Measurements from ENCODE around the gene DAAM1. TPM values are rescaled to one million over a fixed set of nuclear protein-coding genes. Genes with fewer than 3 reads are reported as not detected.

The DAAM1 gene
- total RNA-seq, 1 experiment from 2014 or later, result 43.8 TPM

DNA sequence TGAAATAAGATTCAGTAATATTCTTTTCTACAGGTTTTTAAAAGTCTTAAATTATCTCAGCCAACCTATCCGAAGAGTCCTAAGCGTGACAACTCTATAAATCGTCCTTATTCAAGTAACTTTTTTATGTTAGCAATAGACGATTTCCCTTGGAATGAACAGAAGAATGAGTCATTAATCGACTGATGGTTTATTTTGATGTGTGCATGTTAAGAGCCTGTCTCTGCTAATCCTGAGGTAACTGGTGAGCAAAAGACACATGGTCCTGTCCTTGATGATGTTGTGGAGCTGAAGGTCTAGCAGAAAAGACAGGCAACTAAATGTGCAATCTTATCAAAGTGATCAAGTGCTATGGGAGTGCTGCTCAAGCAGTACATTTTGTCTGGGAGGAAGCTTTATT is 80.4 kb downstream of the DAAM1 start:
- Histone ChIP-seq H3K4me2 (ENCODE audit: low read depth, low read length, poor library complexity, severe bottlenecking) (no peak overlapping the region), H3K4me1 (ENCODE audit: low read length) (peaks cover 19% of the 10 kb centered on the region), H3K79me2 (ENCODE audit: low read length) (no peaks in the 10 kb centered on the region), H3K27ac (ENCODE audit: low read length) (no peak overlapping the region), H2AFZ (ENCODE audit: low read length) (no peak overlapping the region), H3K9me3 (ENCODE audit: low read length) (no peaks in the 10 kb centered on the region), H3K27me3 (ENCODE audit: low read length) (no peaks in the 10 kb centered on the region), H3K4me3 (ENCODE audit: low read length) (no peak overlapping the region), H4K20me1 (ENCODE audit: insufficient read depth, low read depth, low read length) (no peaks in the 10 kb centered on the region), H3K36me3 (ENCODE audit: insufficient read depth, low read length) (no peaks in the 10 kb centered on the region), H3K9ac (ENCODE audit: low read length) (no peak overlapping the region), H3K9me2 (replicated peaks; ENCODE audit: insufficient read depth, low read length) (no peaks in the 10 kb centered on the region)
- no peak for DNase-seq

DNA sequence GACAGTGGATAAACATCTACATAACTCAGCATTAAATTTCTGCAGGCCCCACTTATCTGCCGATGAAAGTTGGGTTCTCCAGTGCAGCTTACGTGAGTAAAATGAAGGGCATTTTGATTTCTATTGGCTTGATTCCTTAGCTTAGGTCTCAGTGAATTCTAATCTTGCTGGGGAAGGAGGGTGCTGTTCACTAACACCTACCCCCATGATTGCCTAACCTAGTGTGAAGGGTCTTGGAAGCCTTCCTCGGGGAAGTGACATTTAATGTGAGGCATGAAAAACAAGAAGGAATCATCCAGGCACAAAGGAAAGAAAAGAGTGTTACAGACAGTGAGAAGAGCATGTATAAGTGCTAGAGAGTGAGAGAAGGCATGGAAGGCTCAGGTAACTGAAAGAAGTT is 81.0 kb downstream of the DAAM1 start:
- Histone ChIP-seq H3K4me3 (ENCODE audit: low read length) (no peak overlapping the region), H2AFZ (ENCODE audit: low read length) (no peak overlapping the region), H3K9me3 (ENCODE audit: low read length) (no peaks in the 10 kb centered on the region), H3K36me3 (ENCODE audit: insufficient read depth, low read length) (no peaks in the 10 kb centered on the region), H3K9me2 (replicated peaks; ENCODE audit: insufficient read depth, low read length) (no peaks in the 10 kb centered on the region), H3K4me2 (ENCODE audit: low read depth, low read length, poor library complexity, severe bottlenecking) (no peak overlapping the region), H3K27ac (ENCODE audit: low read length) (no peak overlapping the region), H3K4me1 (ENCODE audit: low read length) (peaks cover 21% of the 10 kb centered on the region), H3K79me2 (ENCODE audit: low read length) (no peaks in the 10 kb centered on the region), H3K27me3 (ENCODE audit: low read length) (no peaks in the 10 kb centered on the region), H3K9ac (ENCODE audit: low read length) (no peak overlapping the region), H4K20me1 (ENCODE audit: insufficient read depth, low read depth, low read length) (no peaks in the 10 kb centered on the region)
- no peak for DNase-seq

DNA sequence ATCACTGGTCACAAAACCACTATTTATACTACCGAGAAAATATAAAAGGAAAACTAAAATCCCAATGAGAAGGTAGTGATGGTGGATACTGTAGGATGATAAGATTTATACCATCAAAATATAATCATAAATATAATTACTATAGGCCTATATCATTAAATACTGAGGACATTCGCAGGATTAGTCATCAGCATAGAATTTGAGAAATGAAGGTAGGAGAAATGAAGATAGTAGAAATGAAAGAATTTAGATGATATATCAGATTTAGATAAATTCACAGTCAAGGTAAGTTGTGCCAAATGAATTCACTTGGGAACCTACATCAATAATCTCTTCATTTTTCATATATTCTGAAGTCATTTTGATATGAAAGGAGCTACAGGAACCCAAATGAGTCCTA is 82.8 kb downstream of the DAAM1 start:
- H3K27me3 ChIP-seq (ENCODE audit: low read length), result no peaks in the 10 kb centered on the region
- no peaks in the 10 kb centered on the region for H3K79me2 ChIP-seq (ENCODE audit: low read length)
- H3K36me3 ChIP-seq (ENCODE audit: insufficient read depth, low read length), result no peaks in the 10 kb centered on the region
- H3K4me1 ChIP-seq (ENCODE audit: low read length), result peaks cover 33% of the 10 kb centered on the region
- H3K27ac ChIP-seq (ENCODE audit: low read length), result no peak overlapping the region
- no peak overlapping the region for H3K9ac ChIP-seq (ENCODE audit: low read length)
- no peaks in the 10 kb centered on the region for H3K9me3 ChIP-seq (ENCODE audit: low read length)
- no peaks in the 10 kb centered on the region for H3K9me2 ChIP-seq (replicated peaks; ENCODE audit: insufficient read depth, low read length)
- H4K20me1 ChIP-seq (ENCODE audit: insufficient read depth, low read depth, low read length), result no peaks in the 10 kb centered on the region
- no peak overlapping the region for H3K4me3 ChIP-seq (ENCODE audit: low read length)
- DNase-seq, result no peak
- no peak overlapping the region for H2AFZ ChIP-seq (ENCODE audit: low read length)
- H3K4me2 ChIP-seq (ENCODE audit: low read depth, low read length, poor library complexity, severe bottlenecking), result no peak overlapping the region

GRCh38 chr14:59271734-59272133 is 83.3 kb downstream of the DAAM1 start:
- Histone ChIP-seq H3K4me1 (ENCODE audit: low read length) (peaks cover 35% of the 10 kb centered on the region), H2AFZ (ENCODE audit: low read length) (no peak overlapping the region), H4K20me1 (ENCODE audit: insufficient read depth, low read depth, low read length) (no peaks in the 10 kb centered on the region), H3K36me3 (ENCODE audit: insufficient read depth, low read length) (no peaks in the 10 kb centered on the region), H3K79me2 (ENCODE audit: low read length) (no peaks in the 10 kb centered on the region), H3K27me3 (ENCODE audit: low read length) (no peaks in the 10 kb centered on the region), H3K9me3 (ENCODE audit: low read length) (no peaks in the 10 kb centered on the region), H3K9ac (ENCODE audit: low read length) (no peak overlapping the region), H3K27ac (ENCODE audit: low read length) (no peak overlapping the region), H3K9me2 (replicated peaks; ENCODE audit: insufficient read depth, low read length) (no peaks in the 10 kb centered on the region), H3K4me3 (ENCODE audit: low read length) (no peak overlapping the region), H3K4me2 (ENCODE audit: low read depth, low read length, poor library complexity, severe bottlenecking) (no peak overlapping the region)
- DNase-seq, result no peak

DNA sequence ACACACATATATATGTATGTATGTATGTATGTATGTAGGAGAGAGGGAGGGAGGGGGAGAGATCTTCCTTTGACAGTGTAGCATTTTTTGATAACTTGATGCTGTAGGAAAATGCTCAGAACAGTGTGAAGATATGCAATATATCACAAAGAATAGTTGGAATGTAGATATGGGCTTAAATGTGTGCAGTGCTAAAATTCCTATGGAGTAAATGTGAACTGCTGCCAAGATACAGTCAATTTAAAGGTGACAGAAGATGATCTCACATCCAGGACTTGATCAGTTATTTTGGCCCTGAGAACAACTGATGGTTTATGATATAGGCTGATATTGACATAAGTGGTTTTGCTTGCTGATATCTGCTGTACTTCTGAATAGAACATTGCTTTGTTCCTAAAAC is 84.2 kb downstream of the DAAM1 start:
- no peaks in the 10 kb centered on the region for H4K20me1 ChIP-seq (ENCODE audit: insufficient read depth, low read depth, low read length)
- no peak overlapping the region for H2AFZ ChIP-seq (ENCODE audit: low read length)
- peaks cover 35% of the 10 kb centered on the region for H3K4me1 ChIP-seq (ENCODE audit: low read length)
- H3K27me3 ChIP-seq (ENCODE audit: low read length), result no peaks in the 10 kb centered on the region
- no peak overlapping the region for H3K27ac ChIP-seq (ENCODE audit: low read length)
- DNase-seq, result no peak
- no peak overlapping the region for H3K4me3 ChIP-seq (ENCODE audit: low read length)
- H3K36me3 ChIP-seq (ENCODE audit: insufficient read depth, low read length), result no peaks in the 10 kb centered on the region
- H3K9ac ChIP-seq (ENCODE audit: low read length), result no peak overlapping the region
- no peak overlapping the region for H3K4me2 ChIP-seq (ENCODE audit: low read depth, low read length, poor library complexity, severe bottlenecking)
- no peaks in the 10 kb centered on the region for H3K79me2 ChIP-seq (ENCODE audit: low read length)
- no peaks in the 10 kb centered on the region for H3K9me2 ChIP-seq (replicated peaks; ENCODE audit: insufficient read depth, low read length)
- no peaks in the 10 kb centered on the region for H3K9me3 ChIP-seq (ENCODE audit: low read length)

GRCh38 chr14:59273737-59274136 is 85.3 kb downstream of the DAAM1 start:
- H3K27me3 ChIP-seq (ENCODE audit: low read length), result no peaks in the 10 kb centered on the region
- peaks cover 35% of the 10 kb centered on the region for H3K4me1 ChIP-seq (ENCODE audit: low read length)
- H3K27ac ChIP-seq (ENCODE audit: low read length), result no peak overlapping the region
- H4K20me1 ChIP-seq (ENCODE audit: insufficient read depth, low read depth, low read length), result no peaks in the 10 kb centered on the region
- H3K79me2 ChIP-seq (ENCODE audit: low read length), result no peaks in the 10 kb centered on the region
- H3K9ac ChIP-seq (ENCODE audit: low read length), result no peak overlapping the region
- no peaks in the 10 kb centered on the region for H3K9me3 ChIP-seq (ENCODE audit: low read length)
- no peak overlapping the region for H3K4me3 ChIP-seq (ENCODE audit: low read length)
- no peak for DNase-seq
- H3K36me3 ChIP-seq (ENCODE audit: insufficient read depth, low read length), result no peaks in the 10 kb centered on the region
- no peak overlapping the region for H2AFZ ChIP-seq (ENCODE audit: low read length)
- H3K9me2 ChIP-seq (replicated peaks; ENCODE audit: insufficient read depth, low read length), result no peaks in the 10 kb centered on the region
- no peak overlapping the region for H3K4me2 ChIP-seq (ENCODE audit: low read depth, low read length, poor library complexity, severe bottlenecking)

- Histone ChIP-seq H4K20me1 (ENCODE audit: insufficient read depth, low read depth, low read length) (no peaks in the 10 kb centered on the region), H3K9me2 (replicated peaks; ENCODE audit: insufficient read depth, low read length) (no peaks in the 10 kb centered on the region), H3K9ac (ENCODE audit: low read length) (no peak overlapping the region), H3K36me3 (ENCODE audit: insufficient read depth, low read length) (no peaks in the 10 kb centered on the region), H3K27ac (ENCODE audit: low read length) (no peak overlapping the region), H3K79me2 (ENCODE audit: low read length) (no peaks in the 10 kb centered on the region), H3K27me3 (ENCODE audit: low read length) (no peaks in the 10 kb centered on the region), H3K9me3 (ENCODE audit: low read length) (no peaks in the 10 kb centered on the region), H2AFZ (ENCODE audit: low read length) (no peak overlapping the region), H3K4me1 (ENCODE audit: low read length) (peaks cover 23% of the 10 kb centered on the region), H3K4me2 (ENCODE audit: low read depth, low read length, poor library complexity, severe bottlenecking) (no peak overlapping the region), H3K4me3 (ENCODE audit: low read length) (no peak overlapping the region)
- no peak for DNase-seq
These were observed 86.5 kb downstream of the DAAM1 start for GRCh38 chr14:59274991-59275391.

DNA sequence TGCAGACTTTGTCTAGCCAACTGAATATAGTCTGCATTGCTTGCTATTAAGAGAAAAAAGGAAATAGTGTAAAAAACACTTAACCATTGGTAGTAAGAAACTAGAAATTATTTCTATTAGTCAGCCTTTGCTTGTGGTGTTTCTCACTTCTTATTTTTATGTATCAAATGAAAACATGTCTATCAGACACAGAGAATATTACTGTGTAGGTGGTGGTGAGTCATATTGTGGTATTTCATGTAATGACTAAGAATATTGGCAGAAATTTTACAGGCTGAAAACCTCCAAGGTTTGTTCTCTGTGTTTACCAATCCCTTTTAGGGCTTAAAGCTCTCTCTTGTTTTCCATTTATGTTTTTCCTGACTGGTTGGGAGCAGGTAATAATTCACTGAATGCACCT is 87.2 kb downstream of the DAAM1 start:
- no peak overlapping the region for H3K27ac ChIP-seq (ENCODE audit: low read length)

GRCh38 chr14:59276235-59276634 is 87.8 kb downstream of the DAAM1 start:
- no peaks in the 10 kb centered on the region for H3K9me3 ChIP-seq (ENCODE audit: low read length)
- no peak overlapping the region for H3K4me2 ChIP-seq (ENCODE audit: low read depth, low read length, poor library complexity, severe bottlenecking)
- H3K4me1 ChIP-seq (ENCODE audit: low read length), result peaks cover 17% of the 10 kb centered on the region
- no peaks in the 10 kb centered on the region for H3K27me3 ChIP-seq (ENCODE audit: low read length)
- H4K20me1 ChIP-seq (ENCODE audit: insufficient read depth, low read depth, low read length), result no peaks in the 10 kb centered on the region
- no peak overlapping the region for H3K4me3 ChIP-seq (ENCODE audit: low read length)
- H3K79me2 ChIP-seq (ENCODE audit: low read length), result no peaks in the 10 kb centered on the region
- no peaks in the 10 kb centered on the region for H3K36me3 ChIP-seq (ENCODE audit: insufficient read depth, low read length)
- H3K9me2 ChIP-seq (replicated peaks; ENCODE audit: insufficient read depth, low read length), result no peaks in the 10 kb centered on the region
- H3K27ac ChIP-seq (ENCODE audit: low read length), result no peak overlapping the region
- no peak overlapping the region for H2AFZ ChIP-seq (ENCODE audit: low read length)
- no peak overlapping the region for H3K9ac ChIP-seq (ENCODE audit: low read length)
- no peak for DNase-seq

More for the DNA sequence above, 87.2 kb downstream of the DAAM1 start:
- no peak overlapping the region for H3K4me2 ChIP-seq (ENCODE audit: low read depth, low read length, poor library complexity, severe bottlenecking)
- no peaks in the 10 kb centered on the region for H3K36me3 ChIP-seq (ENCODE audit: insufficient read depth, low read length)
- no peaks in the 10 kb centered on the region for H3K79me2 ChIP-seq (ENCODE audit: low read length)
- no peaks in the 10 kb centered on the region for H4K20me1 ChIP-seq (ENCODE audit: insufficient read depth, low read depth, low read length)
- H3K9ac ChIP-seq (ENCODE audit: low read length), result no peak overlapping the region
- peaks cover 17% of the 10 kb centered on the region for H3K4me1 ChIP-seq (ENCODE audit: low read length)
- no peak overlapping the region for H3K4me3 ChIP-seq (ENCODE audit: low read length)
- DNase-seq, result no peak
- H3K9me3 ChIP-seq (ENCODE audit: low read length), result no peaks in the 10 kb centered on the region
- H3K27me3 ChIP-seq (ENCODE audit: low read length), result no peaks in the 10 kb centered on the region
- no peak overlapping the region for H2AFZ ChIP-seq (ENCODE audit: low read length)
- no peaks in the 10 kb centered on the region for H3K9me2 ChIP-seq (replicated peaks; ENCODE audit: insufficient read depth, low read length)
